HL-60/S4 treated with retinoic acid at 250 ng/mL for 4 days and 3 days (cell line): ENCODE measurements around the gene CA10.

Experiments
- in situ Hi-C: fragments of 300-500 bp; cut with MboI; formaldehyde crosslinking; loops from 2 replicates; pipeline ENCODE4 v1.7.0; 2022; ENCODE audit warnings: low sequenced_read_pairs

The CA10 gene

DNA sequence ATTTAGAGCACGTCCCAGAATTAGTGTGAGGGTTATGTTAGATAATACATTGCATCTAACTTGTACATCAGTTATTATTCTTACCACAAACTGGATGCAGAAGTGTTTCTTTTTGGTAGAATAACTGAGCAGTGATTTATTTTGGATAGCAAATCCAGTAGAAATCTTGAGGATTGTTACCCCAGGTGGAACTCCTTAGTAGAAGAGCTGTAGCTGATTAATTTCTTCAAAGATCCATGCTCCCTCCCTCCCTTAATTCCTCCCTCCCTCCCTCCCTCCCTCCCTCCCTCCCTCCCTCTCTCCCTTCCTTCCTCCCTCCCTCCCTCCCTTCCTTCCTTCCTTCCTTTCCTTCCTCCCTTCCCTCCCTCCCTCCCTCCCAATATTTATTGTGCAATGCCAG, 337.7 kb downstream of the CA10 start:
- in situ Hi-C loops: no loop called here

DNA sequence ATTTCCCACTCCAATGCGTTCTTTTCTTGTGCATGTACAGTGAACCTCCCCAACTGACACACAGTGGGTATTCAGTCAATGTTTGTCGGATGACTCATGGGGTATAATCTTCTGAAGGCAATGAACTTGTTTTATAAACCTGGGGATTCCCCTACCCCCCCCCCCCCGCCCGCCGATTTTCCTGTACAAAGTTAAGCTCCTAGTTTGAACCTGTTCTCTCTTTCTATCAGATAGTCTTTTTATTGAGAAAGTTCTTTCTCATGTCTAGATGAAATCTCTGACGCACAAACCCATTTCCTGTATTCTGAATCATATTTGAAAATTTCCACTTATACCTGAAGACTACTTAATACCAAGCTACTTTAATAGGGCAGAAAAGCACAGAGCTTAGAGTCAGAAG, 338.3 kb downstream of the CA10 start:
- in situ Hi-C loops: no loop called here

- in situ Hi-C loops: no loop called here
Measured at GRCh38 chr17:51819341-51820219, 338.9 kb downstream of the CA10 start.

DNA sequence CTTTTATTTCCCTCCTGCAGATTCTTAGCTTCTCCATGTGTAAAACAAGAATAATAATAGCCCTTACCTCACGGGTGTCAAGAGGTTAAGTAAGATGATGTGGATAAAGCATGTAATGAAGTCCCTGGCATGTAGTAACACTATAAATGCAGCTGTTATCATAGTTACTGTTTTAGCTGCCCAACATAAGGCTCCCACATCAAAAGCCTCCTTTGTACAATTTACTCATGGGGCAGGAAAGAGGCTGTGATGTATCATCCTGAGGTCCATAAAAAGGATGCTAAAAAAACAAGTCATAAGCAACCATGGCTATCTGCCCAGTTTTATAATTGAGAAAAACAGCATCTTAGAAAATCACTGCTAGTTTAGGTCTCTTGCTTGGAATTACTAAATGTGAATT, 339.7 kb downstream of the CA10 start:
- in situ Hi-C loops: no loop called here

GRCh38 chr17:51817955-51818354, 340.6 kb downstream of the CA10 start:
- in situ Hi-C loops: no loop called here

DNA sequence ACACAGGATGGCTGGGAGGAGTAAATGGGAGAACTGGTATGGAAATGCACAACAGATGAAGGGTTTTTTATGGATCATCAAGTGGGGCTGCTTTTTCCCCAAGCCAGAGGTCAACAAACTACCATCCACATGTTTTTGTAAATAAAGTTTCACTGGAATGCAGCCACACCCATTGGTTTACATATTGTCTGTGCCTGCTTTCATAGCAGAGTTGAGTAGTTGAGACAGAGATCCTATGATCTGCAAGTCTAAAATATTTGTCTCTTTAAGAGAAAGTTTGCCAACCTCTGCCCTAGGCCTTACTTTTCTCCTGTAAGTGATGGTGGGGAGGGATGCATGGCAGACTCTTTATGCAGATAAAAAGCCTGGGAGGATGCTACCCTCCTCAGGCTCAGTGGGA, 341.4 kb downstream of the CA10 start:
- in situ Hi-C loops: no loop called here

DNA sequence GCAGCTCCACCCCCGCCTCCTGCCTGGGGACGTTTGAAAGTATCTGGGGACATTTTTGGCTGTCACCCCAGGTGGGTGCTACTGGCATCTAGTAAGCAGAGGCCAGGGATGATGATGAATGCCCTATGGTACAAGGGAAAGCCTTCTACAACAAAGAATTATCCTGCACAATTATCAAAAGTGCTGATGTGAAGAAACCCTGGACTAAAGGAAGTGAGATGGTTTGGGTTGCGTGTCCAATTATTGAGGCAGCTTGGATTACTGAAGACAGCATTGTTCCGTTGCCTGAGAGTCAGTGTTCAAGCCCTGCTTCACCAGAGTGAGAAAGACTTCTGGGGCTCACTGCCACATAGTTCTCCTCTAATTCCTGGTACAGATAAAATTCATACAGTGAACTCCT, 343.4 kb downstream of the CA10 start:
- in situ Hi-C loops: no loop called here

DNA sequence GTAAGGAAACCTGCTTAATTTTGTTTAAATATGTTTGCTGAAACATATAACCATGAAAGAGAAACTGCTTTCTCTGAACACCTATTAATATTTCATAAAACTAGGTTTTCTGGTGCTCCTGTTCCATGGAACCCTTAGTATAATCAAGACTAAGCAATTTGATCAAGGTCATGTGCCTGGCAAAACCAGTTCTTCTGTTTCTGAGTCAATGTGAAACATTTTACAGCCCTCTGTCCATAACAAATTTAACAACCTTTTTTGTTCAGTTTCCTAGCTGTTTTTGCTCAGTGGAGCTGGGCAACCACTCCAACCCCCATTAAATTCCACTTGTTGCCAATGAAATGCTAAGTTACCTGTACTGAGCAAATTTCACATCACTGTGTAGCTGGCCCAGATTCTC, 344.0 kb downstream of the CA10 start:
- in situ Hi-C loops: no loop called here

GRCh38 chr17:51813784-51814174, 344.7 kb downstream of the CA10 start:
- in situ Hi-C loops: no loop called here

GRCh38 chr17:51813140-51813783, 345.3 kb downstream of the CA10 start:
- in situ Hi-C loops: no loop called here

DNA sequence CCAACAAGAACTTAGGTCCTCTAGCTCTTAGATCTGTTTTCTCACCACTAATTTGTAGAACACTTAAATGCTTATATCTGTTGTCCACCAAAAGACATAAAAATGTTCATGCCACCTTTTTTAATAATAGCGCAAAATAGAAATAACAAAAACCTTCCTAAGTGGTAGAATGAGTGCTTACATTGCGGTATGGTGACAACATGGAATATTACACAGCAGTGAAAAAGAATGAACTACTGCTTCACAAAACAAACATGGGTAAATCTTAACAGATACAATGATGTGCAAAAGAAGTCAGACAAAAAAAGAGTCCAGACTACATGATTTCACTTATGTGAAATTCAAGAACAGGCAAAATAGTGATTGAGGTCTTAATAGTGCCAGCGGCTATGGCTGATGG, 351.1 kb downstream of the CA10 start:
- in situ Hi-C loops: no loop called here

- in situ Hi-C loops: no loop called here
Measured at GRCh38 chr17:51805765-51806164, 352.7 kb downstream of the CA10 start.

GRCh38 chr17:51805185-51805584, 353.3 kb downstream of the CA10 start:
- in situ Hi-C loops: no loop called here

- in situ Hi-C loops: no loop called here
Measured at GRCh38 chr17:51803161-51803560, 355.4 kb downstream of the CA10 start.

DNA sequence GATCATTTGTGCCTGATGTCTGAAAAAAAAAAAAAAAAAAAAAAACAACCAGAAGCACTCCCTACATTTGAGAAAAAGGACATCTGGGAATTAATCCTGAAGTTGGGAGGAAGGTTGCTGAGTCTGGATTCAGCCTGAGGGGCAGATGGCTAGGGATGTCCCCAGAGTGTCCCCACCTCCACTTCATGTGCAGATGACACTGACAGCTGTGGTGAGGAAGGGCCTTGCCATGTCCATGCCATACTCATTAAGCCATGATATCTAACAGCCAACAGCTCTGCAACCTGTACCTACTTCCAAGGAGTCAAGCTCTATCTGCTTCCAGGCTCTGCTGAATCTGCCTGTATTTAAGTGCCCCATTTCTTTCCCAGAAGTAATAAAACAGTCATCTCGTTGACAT, 356.0 kb downstream of the CA10 start:
- in situ Hi-C loops: no loop called here

- in situ Hi-C loops: no loop called here
Measured at GRCh38 chr17:51801626-51802025, 356.9 kb downstream of the CA10 start.

DNA sequence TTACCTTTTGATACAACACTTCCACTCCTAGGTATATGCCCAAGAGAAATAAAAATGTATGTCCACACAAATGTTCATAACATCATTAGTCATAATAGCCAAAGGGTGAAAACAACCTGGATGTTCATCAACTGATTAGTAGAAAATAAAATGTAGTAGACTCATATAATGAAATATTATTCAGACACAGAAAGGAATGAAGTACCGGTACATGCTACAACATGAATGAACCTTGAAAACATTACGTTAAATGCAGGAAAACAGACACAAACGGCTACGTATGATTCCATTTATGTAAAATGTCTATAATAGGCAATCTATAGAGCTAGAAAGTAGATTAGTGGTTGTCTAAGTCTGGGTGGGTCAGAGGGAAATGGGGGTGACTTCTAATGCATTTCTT, 358.5 kb downstream of the CA10 start:
- in situ Hi-C loops: no loop called here

DNA sequence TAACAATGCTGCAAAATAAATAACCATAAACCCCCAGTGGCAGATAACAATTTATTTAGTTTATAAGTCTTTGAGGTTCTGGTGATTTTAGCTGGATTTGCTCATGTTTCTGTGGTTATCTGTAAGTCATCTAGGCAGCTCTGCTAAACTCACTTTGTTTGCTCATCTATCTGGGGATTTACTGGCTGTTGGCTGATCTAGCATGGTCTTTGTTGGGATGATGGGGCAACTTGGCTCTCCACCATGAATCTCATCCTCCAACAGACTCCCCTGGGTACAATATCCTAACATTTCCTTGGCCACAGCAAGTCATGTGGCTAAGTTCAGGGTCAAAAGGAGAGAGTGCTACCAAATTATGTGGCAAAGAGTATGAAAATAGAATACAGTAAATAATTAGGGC, 359.3 kb downstream of the CA10 start:
- in situ Hi-C loops: no loop called here

DNA sequence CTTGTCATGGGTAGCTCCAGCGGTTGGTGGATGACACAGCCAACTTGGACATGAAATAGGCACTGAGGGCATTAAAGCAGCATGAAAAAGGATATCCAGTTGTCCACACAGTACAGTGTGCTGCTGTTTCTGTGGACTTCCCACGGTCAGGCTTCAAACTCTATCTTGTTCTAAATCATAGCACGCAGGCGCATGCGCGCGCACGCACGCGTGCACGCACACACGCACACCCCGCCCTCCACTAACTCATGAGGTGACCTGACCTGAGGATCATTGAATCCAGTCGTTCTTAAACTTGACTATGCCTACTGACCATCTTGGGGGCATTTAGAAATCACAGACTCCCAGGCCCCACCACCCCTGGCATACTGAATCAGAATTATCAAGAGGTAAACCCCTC, 361.4 kb downstream of the CA10 start:
- in situ Hi-C loops: no loop called here

- in situ Hi-C loops: no loop called here
Measured at GRCh38 chr17:51796026-51796425, 362.5 kb downstream of the CA10 start.

GRCh38 chr17:51795401-51795800, 363.1 kb downstream of the CA10 start:
- in situ Hi-C loops: no loop called here

- in situ Hi-C loops: no loop called here
Measured at GRCh38 chr17:51794466-51794865, 364.0 kb downstream of the CA10 start.

DNA sequence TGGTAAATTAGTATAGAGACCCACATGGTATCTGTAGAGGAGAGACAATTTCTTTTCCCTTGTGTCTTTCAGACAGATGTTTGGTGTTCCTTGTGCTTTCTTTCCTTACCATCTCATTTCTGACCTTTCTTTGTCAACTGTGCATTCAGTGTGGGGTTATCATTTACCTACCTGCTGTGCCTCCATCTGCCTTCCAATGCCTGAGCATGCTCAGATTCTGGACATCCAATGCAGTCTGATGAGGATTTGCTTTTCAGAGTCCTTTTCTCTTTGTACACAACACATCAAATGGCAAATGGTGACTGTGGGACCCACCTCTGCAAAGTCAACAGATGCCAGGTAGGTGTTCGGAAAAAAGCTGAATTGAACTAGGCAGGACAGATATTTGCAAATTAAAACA, 364.8 kb downstream of the CA10 start:
- in situ Hi-C loops: no loop called here
